GM23248 (cell line): Measurements from ENCODE around the gene OSGEP. TPM values are rescaled to one million over a fixed set of nuclear protein-coding genes. Genes with fewer than 3 reads are reported as not detected.
"Not testable (repeated sequence)": the region's sequence is repeated elsewhere in the genome, so short reads cannot be mapped to it uniquely, and the experiment has no call there.

ENCODE experiments used
- DNase-seq: peaks from one replicate; pipeline ENCODE4 v3.0.0-alpha.2; 2015
- H2AFZ ChIP-seq: fragments of 200-600 bp; sonication (generic); 2 replicates; pipeline ENCODE4 v1.6.1; 2016; ENCODE audit warnings: antibody characterized with exemption
- H3F3A ChIP-seq: fragments of 200-600 bp; sonication (generic); 2 replicates; pipeline ENCODE4 v1.6.1; 2016; ENCODE audit warnings: mild to moderate bottlenecking, antibody characterized with exemption, mixed run types; ENCODE audit not compliant: insufficient read depth
- H3K27ac ChIP-seq: fragments of 200-600 bp; sonication (generic); 2 replicates; pipeline ENCODE4 v1.5.1; 2016; ENCODE audit warnings: mild to moderate bottlenecking
- H3K27me3 ChIP-seq: fragments of 200-600 bp; sonication (generic); replicated peaks from 2 replicates; pipeline ENCODE4 v1.6.1; 2016; ENCODE audit warnings: mild to moderate bottlenecking; ENCODE audit not compliant: insufficient read depth
- H3K36me3 ChIP-seq: fragments of 200-600 bp; sonication (generic); 2 replicates; pipeline ENCODE4 v1.6.1; 2016; ENCODE audit warnings: low read depth, mild to moderate bottlenecking
- H3K4me1 ChIP-seq: fragments of 200-600 bp; sonication (generic); 2 replicates; pipeline ENCODE4 v1.6.1; 2016; ENCODE audit warnings: mild to moderate bottlenecking; ENCODE audit not compliant: insufficient read depth
- H3K4me2 ChIP-seq: fragments of 200-600 bp; sonication (generic); one replicate; pipeline ENCODE4 v1.6.1; 2016; ENCODE audit warnings: mild to moderate bottlenecking; ENCODE audit not compliant: unreplicated experiment
- H3K4me3 ChIP-seq: fragments of 200-600 bp; sonication (generic); 2 replicates; pipeline ENCODE4 v1.5.1; 2016; ENCODE audit warnings: mild to moderate bottlenecking
- H3K79me2 ChIP-seq: fragments of 200-600 bp; sonication (generic); 2 replicates; pipeline ENCODE4 v1.6.1; 2016; ENCODE audit warnings: mild to moderate bottlenecking; ENCODE audit not compliant: insufficient read depth
- H3K9ac ChIP-seq: fragments of 200-600 bp; sonication (generic); 2 replicates; pipeline ENCODE4 v1.6.1; 2016; ENCODE audit warnings: mild to moderate bottlenecking
- H3K9me2 ChIP-seq: fragments of 200-600 bp; sonication (generic); 2 replicates; pipeline ENCODE4 v1.6.1; 2016; ENCODE audit warnings: mixed run types, mild to moderate bottlenecking, moderate library complexity; ENCODE audit not compliant: insufficient read depth
- H3K9me3 ChIP-seq: fragments of 200-600 bp; sonication (generic); one replicate; pipeline ENCODE4 v1.6.1; 2017; ENCODE audit warnings: low read depth
- H4K20me1 ChIP-seq: fragments of 200-600 bp; sonication (generic); 2 replicates; pipeline ENCODE4 v1.6.0; 2016; ENCODE audit not compliant: insufficient read depth
- EZH2 ChIP-seq: fragments of 200-600 bp; sonication (generic); IDR thresholded peaks from 2 replicates; pipeline ENCODE4 v1.6.1; 2018; ENCODE audit warnings: antibody characterized with exemption, mild to moderate bottlenecking; ENCODE audit not compliant: insufficient read depth, poor library complexity, severe bottlenecking
- EZH2phosphoT487 ChIP-seq: fragments of 200-600 bp; sonication (generic); IDR thresholded peaks from 2 replicates; pipeline ENCODE4 v1.6.1; 2018; ENCODE audit warnings: antibody characterized with exemption, moderate library complexity, mild to moderate bottlenecking, low read depth; ENCODE audit not compliant: insufficient read depth
- WGBS, 2 experiments: methylation state at CpG; one replicate each; pipeline ENCODE4 v1.1.6; 2015 to 2017; ENCODE audit warnings: low lambda C conversion rate in 2 of 2, low coverage in 1 of 2; ENCODE audit errors: missing lambda C conversion rate in 2 of 2; 5-methylcytosine and 5-hydroxymethylcytosine counted together
- in situ Hi-C: fragments of 300-500 bp; cut with MboI; formaldehyde crosslinking; loops from 2 replicates; pipeline ENCODE4 v1.15.0; 2020
- polyA plus RNA-seq: library from polyadenylated mRNA; unstranded; fragments of >200 nt; fragmentation: Nextera tagmentation; extraction: Ambion mirVana; gene quantifications from 2 replicates; pipeline ENCODE4 v1.2.1, GENCODE V29; 2016
- total RNA-seq: library from RNA; depleted of rRNA; stranded (reverse); fragments of >200 nt; shearing (Covaris generic); gene quantifications from 2 replicates; pipeline ENCODE4 v1.2.3, GENCODE V29; 2014

Gene OSGEP
- total and polyA plus RNA-seq, 2 experiments from 2014 or later = 24.2 to 37.8 TPM

GRCh38 chr14:20446889-20447288 lies 7.7 kb downstream of the OSGEP start:
- Histone ChIP-seq H3K4me3 (no peak overlapping the region), H3K9ac (no peak overlapping the region), H4K20me1 (no peaks in the 10 kb centered on the region), H3K27ac (no peak overlapping the region), H3K79me2 (no peaks in the 10 kb centered on the region), H3K4me2 (no peak overlapping the region), H3K4me1 (no peaks in the 10 kb centered on the region), H3F3A (no peaks in the 10 kb centered on the region), H2AFZ (no peak overlapping the region), H3K27me3 (no peaks in the 10 kb centered on the region), H3K36me3 (peaks cover 49% of the 10 kb centered on the region), H3K9me2 (no peaks in the 10 kb centered on the region), H3K9me3 (no peaks in the 10 kb centered on the region)
- TF ChIP-seq EZH2 (no peak), EZH2phosphoT487 (no peak)
- no peak for DNase-seq
- WGBS, 2 experiments = 95 to 100% methylated on average over 5 of the region's 5 CpGs
- in situ Hi-C loops = no loop called here

- H3K9ac ChIP-seq, H3K27ac ChIP-seq, H3K4me2 ChIP-seq, H4K20me1 ChIP-seq, H3K4me3 ChIP-seq, H2AFZ ChIP-seq, H3K79me2 ChIP-seq, H3K27me3 ChIP-seq, H3K9me2 ChIP-seq, H3K4me1 ChIP-seq, H3F3A ChIP-seq, in situ Hi-C loops, DNase-seq, H3K9me3 ChIP-seq: not testable (repeated sequence)
- peaks cover 34% of the 10 kb centered on the region; the same call in 1 of the 2 replicates for H3K36me3 ChIP-seq
- WGBS, 2 experiments = 68 to 88% methylated on average over 2 of the region's 4 CpGs
Observed at GRCh38 chr14:20443650-20444049, 11.0 kb downstream of the OSGEP start.

GRCh38 chr14:20441461-20441860 lies 13.2 kb downstream of the OSGEP start:
- TF ChIP-seq EZH2 (no peak), EZH2phosphoT487 (no peak)
- Histone ChIP-seq H3K27me3 (no peaks in the 10 kb centered on the region), H3K27ac (no peak overlapping the region), H4K20me1 (no peaks in the 10 kb centered on the region), H3F3A (no peaks in the 10 kb centered on the region), H3K79me2 (no peaks in the 10 kb centered on the region), H3K9me2 (no peaks in the 10 kb centered on the region), H2AFZ (no peak overlapping the region), H3K4me3 (no peak overlapping the region), H3K4me1 (peaks cover 5% of the 10 kb centered on the region), H3K4me2 (no peak overlapping the region), H3K9ac (no peak overlapping the region), H3K36me3 (peaks cover 13% of the 10 kb centered on the region; the same call in 1 of the 2 replicates), H3K9me3 (no peaks in the 10 kb centered on the region)
- in situ Hi-C loops = no loop called here
- WGBS, 2 experiments = 93 to 100% methylated on average over 2 of the region's 2 CpGs
- DNase-seq = no peak

- no peak for DNase-seq
- 81 to 87% methylated on average over 5 of the region's 5 CpGs for WGBS, 2 experiments
- no peaks in the 10 kb centered on the region for H4K20me1 ChIP-seq
Observed at GRCh38 chr14:20440882-20441281, 13.7 kb downstream of the OSGEP start.

GRCh38 chr14:20440465-20440864 lies 14.1 kb downstream of the OSGEP start:
- H3K27ac ChIP-seq = no peak overlapping the region
- H3K9me3 ChIP-seq = no peaks in the 10 kb centered on the region
- TF ChIP-seq EZH2phosphoT487 = no peak
- H3K36me3 ChIP-seq = peaks cover 3% of the 10 kb centered on the region; the same call in 1 of the 2 replicates
- H3F3A ChIP-seq = no peaks in the 10 kb centered on the region
- H2AFZ ChIP-seq = no peak overlapping the region
- WGBS, 2 experiments = 79 to 80% methylated on average over 5 of the region's 5 CpGs
- H3K9me2 ChIP-seq = no peaks in the 10 kb centered on the region
- H3K79me2 ChIP-seq = no peaks in the 10 kb centered on the region
- no peaks in the 10 kb centered on the region for H4K20me1 ChIP-seq
- no peak overlapping the region for H3K4me3 ChIP-seq
- H3K4me2 ChIP-seq = no peak overlapping the region
- no peaks in the 10 kb centered on the region for H3K27me3 ChIP-seq
- H3K9ac ChIP-seq = no peak overlapping the region
- peaks cover 9% of the 10 kb centered on the region for H3K4me1 ChIP-seq
- DNase-seq = no peak
- in situ Hi-C loops = no loop called here

More at GRCh38 chr14:20440882-20441281, 13.7 kb downstream of the OSGEP start:
- in situ Hi-C loops = no loop called here
- TF ChIP-seq EZH2 = no peak
- TF ChIP-seq EZH2phosphoT487 = no peak
- Histone ChIP-seq H3K9me2 (no peaks in the 10 kb centered on the region), H3K9ac (no peak overlapping the region), H3K4me1 (peaks cover 9% of the 10 kb centered on the region), H3K27me3 (no peaks in the 10 kb centered on the region), H3K79me2 (no peaks in the 10 kb centered on the region), H3K4me3 (no peak overlapping the region), H2AFZ (no peak overlapping the region), H3K4me2 (no peak overlapping the region), H3K9me3 (no peaks in the 10 kb centered on the region), H3F3A (no peaks in the 10 kb centered on the region), H3K36me3 (peaks cover 7% of the 10 kb centered on the region; the same call in 1 of the 2 replicates), H3K27ac (no peak overlapping the region)
